K562 (cell line): ENCODE data around the gene PEAR1. TPM values are rescaled to one million over a fixed set of nuclear protein-coding genes. Genes with fewer than 3 reads are reported as not detected.
A peak's percentile ranks its signal among the peaks of the same experiment; 100 is the strongest.

ENCODE experiments used
- ATAC-seq: fragments of 200-7000 bp; cut with Tn5 transposase; 3 replicates; pipeline ENCODE4 v1.9.1; 2020; ENCODE audit warnings: moderate library complexity
- BruUV-seq: library from RNA; stranded (reverse); fragments of 400-500 nt; replicated peaks from 2 replicates; lab custom pipeline; 2021; lab: Mats Ljungman, UMichigan
- CTCF ChIA-PET: fragments of 300-600 bp; formaldehyde crosslinking; extraction: SDS; loops from one replicate; lab custom pipeline; 2021; ENCODE audit warnings: low intra/inter-chr PET ratio; lab: Yijun Ruan, JAX
- POLR2A ChIA-PET: fragments of 300-600, 350-650 bp; sonication (Branson Sonifier 250); formaldehyde crosslinking; extraction: SDS; loops from one replicate; lab custom pipeline; 2021; ENCODE audit warnings: antibody characterized with exemption, inconsistent platforms; lab: Yijun Ruan, JAX
- DNase-seq, 4 experiments: peaks; one replicate each; pipeline versions ENCODE4 v3.0.0 to v3.0.0-alpha.2; 2011 to 2018; ENCODE audit warnings: low spot score in 3 of 4, mixed read lengths in 3 of 4; ENCODE audit errors: extremely low read depth in 1 of 4
- FAIRE-seq: peaks from 2 replicates; lab custom pipeline; 2011; peaks lifted over from hg19 to GRCh38; lab: Jason Lieb, UNC
- H2AFZ ChIP-seq: 2 replicates; pipeline ENCODE4 v1.6.0; 2011; ENCODE audit warnings: low read depth, low read length, control low read depth, inconsistent platforms
- H3K27ac ChIP-seq: fragments of 200-600 bp; 3 replicates; pipeline ENCODE4 v1.8.0; 2011; ENCODE audit warnings: low read depth, mild to moderate bottlenecking, control low read depth, inconsistent platforms, low read length, moderate library complexity, mixed read lengths; ENCODE audit errors: extremely low read depth
- H3K27me3 ChIP-seq, 2 experiments: fragments of 300-600 bp in 1 of 2; 2 replicates in 1 of 2; 3 replicates in 1 of 2; pipeline versions ENCODE4 v1.6.0 to v1.8.0; 2011; ENCODE audit warnings: inconsistent platforms in 2 of 2, low read length in 2 of 2, mild to moderate bottlenecking in 1 of 2, mixed read lengths in 1 of 2, moderate library complexity in 1 of 2; ENCODE audit not compliant: control insufficient read depth in 2 of 2, insufficient read depth in 2 of 2
- H3K36me3 ChIP-seq: fragments of 300-600 bp; 3 replicates; pipeline ENCODE4 v1.8.0; 2011; ENCODE audit warnings: mild to moderate bottlenecking, low read length, inconsistent platforms; ENCODE audit not compliant: control insufficient read depth, insufficient read depth
- H3K4me1 ChIP-seq, 2 experiments: fragments of 200-600 bp in 1 of 2; replicated peaks in 1 of 2; 2 replicates in 1 of 2; 3 replicates in 1 of 2; pipeline versions ENCODE4 v1.5.1 to v1.8.0; 2011; ENCODE audit warnings: inconsistent platforms in 2 of 2, low read length in 2 of 2, mild to moderate bottlenecking in 1 of 2, mixed read lengths in 1 of 2, moderate library complexity in 1 of 2; ENCODE audit not compliant: control insufficient read depth in 2 of 2, insufficient read depth in 2 of 2
- H3K4me2 ChIP-seq: 2 replicates; pipeline ENCODE4 v1.6.1; 2011; ENCODE audit warnings: low read length, control low read depth, inconsistent platforms, mixed read lengths; ENCODE audit not compliant: insufficient read depth
- H3K4me3 ChIP-seq: fragments of 200-600 bp; sonication (generic), shearing (Covaris generic); 2 replicates; pipeline ENCODE4 v1.5.1; 2016; ENCODE audit warnings: control low read depth, inconsistent platforms
- H3K79me2 ChIP-seq: fragments of 200-600 bp; 3 replicates; pipeline ENCODE4 v1.8.0; 2011; ENCODE audit warnings: low read length, inconsistent platforms; ENCODE audit not compliant: control insufficient read depth, insufficient read depth
- H3K9ac ChIP-seq, 2 experiments: 2 replicates each; pipeline versions ENCODE4 v1.6.0 to v1.6.1; 2011; ENCODE audit warnings: low read depth in 2 of 2, low read length in 2 of 2, control low read depth in 1 of 2, inconsistent platforms in 1 of 2, mild to moderate bottlenecking in 1 of 2, mixed read lengths in 1 of 2; ENCODE audit not compliant: insufficient read depth in 1 of 2
- H3K9me1 ChIP-seq: one replicate; pipeline ENCODE4 v1.6.0; 2011; ENCODE audit warnings: inconsistent platforms, mild to moderate bottlenecking, low read length, moderate library complexity; ENCODE audit not compliant: control insufficient read depth, insufficient read depth
- H3K9me3 ChIP-seq: replicated peaks from 2 replicates; pipeline ENCODE4 v1.5.1; 2011; ENCODE audit warnings: low read depth, low read length, inconsistent platforms; ENCODE audit not compliant: control insufficient read depth, insufficient read depth
- H4K20me1 ChIP-seq: replicated peaks from 2 replicates; pipeline ENCODE4 v1.6.1; 2011; ENCODE audit warnings: low read length, inconsistent platforms, mixed read lengths; ENCODE audit not compliant: control insufficient read depth, insufficient read depth
- BCL6 ChIP-seq: fragments of 250-450 bp; sonication (Bioruptor Pico); IDR thresholded peaks from 2 replicates; pipeline ENCODE4 v1.4.0; 2020
- CHCHD3 ChIP-seq: fragments of 250-450 bp; sonication (Bioruptor Pico); IDR thresholded peaks from 2 replicates; pipeline ENCODE4 v2.1.2; 2022; ENCODE audit warnings: mild to moderate bottlenecking
- CREM ChIP-seq: IDR thresholded peaks from 2 replicates; pipeline ENCODE4 v1.6.1; 2014; ENCODE audit warnings: antibody characterized with exemption, low read depth
- DMBX1 ChIP-seq: fragments of 250-450 bp; sonication (Bioruptor Pico); IDR thresholded peaks from 2 replicates; pipeline ENCODE4 v1.8.0; 2022; ENCODE audit warnings: inconsistent platforms, mild to moderate bottlenecking, moderate library complexity, borderline replicate concordance
- E2F3 ChIP-seq: fragments of 250-450 bp; sonication (Bioruptor Pico); IDR thresholded peaks from 2 replicates; pipeline ENCODE4 v1.4.0; 2020; ENCODE audit warnings: mild to moderate bottlenecking
- ETV5 ChIP-seq: sonication (generic); formaldehyde crosslinking; IDR thresholded peaks from 2 replicates; pipeline ENCODE4 v1.4.0; 2020; ENCODE audit warnings: low read depth, mild to moderate bottlenecking, missing genetic modification reagents
- HDAC2 ChIP-seq: fragments of 450-650 bp; IDR thresholded peaks from 2 replicates; pipeline ENCODE4 v1.6.1; 2016; ENCODE audit warnings: mild to moderate bottlenecking
- IRF1 ChIP-seq: sonication (generic); formaldehyde crosslinking; IDR thresholded peaks from 2 replicates; pipeline ENCODE4 v1.8.0; 2022; ENCODE audit warnings: missing genetic modification reagents, mild to moderate bottlenecking, borderline replicate concordance
- LEF1 ChIP-seq: fragments of 450-650 bp; IDR thresholded peaks from 2 replicates; pipeline ENCODE4 v1.6.1; 2016; ENCODE audit warnings: mild to moderate bottlenecking
- NFIC ChIP-seq: fragments of 450-650 bp; IDR thresholded peaks from 2 replicates; pipeline ENCODE4 v1.6.1; 2017; ENCODE audit warnings: mild to moderate bottlenecking, inconsistent platforms
- NR1H2 ChIP-seq: sonication (generic); formaldehyde crosslinking; IDR thresholded peaks from 2 replicates; pipeline ENCODE4 v1.4.0; 2020; ENCODE audit warnings: mild to moderate bottlenecking, missing genetic modification reagents
- POU5F1 ChIP-seq: fragments of 150-350 bp; IDR thresholded peaks from 2 replicates; pipeline ENCODE4 v1.6.1; 2014; ENCODE audit warnings: borderline replicate concordance, low read length, low read depth, mild to moderate bottlenecking; ENCODE audit not compliant: partially characterized antibody
- RAD51 ChIP-seq: fragments of 450-650 bp; IDR thresholded peaks from 2 replicates; pipeline ENCODE4 v1.7.1; 2016; ENCODE audit warnings: low read depth, mild to moderate bottlenecking, borderline replicate concordance
- RFX5 ChIP-seq: IDR thresholded peaks from 2 replicates; pipeline ENCODE4 v1.6.1; 2011; ENCODE audit warnings: low read depth, mild to moderate bottlenecking, improper control_type of control experiment, low read length
- TAF9B ChIP-seq: fragments of 450-650 bp; IDR thresholded peaks from 2 replicates; pipeline ENCODE4 v1.6.1; 2018; ENCODE audit warnings: mild to moderate bottlenecking; ENCODE audit not compliant: partially characterized antibody
- ZNF12 ChIP-seq: sonication (generic); formaldehyde crosslinking; IDR thresholded peaks from 2 replicates; pipeline ENCODE4 v1.4.0; 2020; ENCODE audit warnings: mild to moderate bottlenecking, missing genetic modification reagents
- ZNF408 ChIP-seq: fragments of 250-450 bp; sonication (Bioruptor Pico); IDR thresholded peaks from 2 replicates; pipeline ENCODE4 v1.4.0; 2020; ENCODE audit warnings: low read depth, mild to moderate bottlenecking, moderate library complexity
- ZNF668 ChIP-seq: fragments of 250-450 bp; sonication (Bioruptor Pico); IDR thresholded peaks from 2 replicates; pipeline ENCODE4 v1.8.0; 2022; ENCODE audit warnings: mild to moderate bottlenecking, inconsistent platforms
- WGBS: fragments of 100-300 bp; shearing (Covaris generic); methylation state at CpG from one replicate; pipeline ENCODE4 v1.1.6; 2016; ENCODE audit warnings: low coverage, mixed read lengths; ENCODE audit not compliant: insufficient coverage; ENCODE audit errors: missing lambda C conversion rate; 5-methylcytosine and 5-hydroxymethylcytosine counted together
- in situ Hi-C: fragments of 300-500 bp; cut with MboI; formaldehyde crosslinking; loops from 4 replicates; pipeline ENCODE4 v1.15.0; 2018; ENCODE audit warnings: inconsistent platforms, mixed read lengths
- intact Hi-C: fragments of 100-400 bp; cut with micrococcal nuclease; formaldehyde crosslinking; loops from 2 replicates; pipeline ENCODE4 v1.14.2; 2022
- polyA plus RNA-seq, 8 experiments: library from polyadenylated mRNA; depleted of rRNA in 4 of 8; stranded (reverse) in 5 of 8; unstranded in 3 of 8; fragments of >200 nt; fragmentation: Nextera tagmentation in 2 of 8; fragmentation: Illumina TruSeq in 1 of 8; extraction: Ambion mirVana in 2 of 8; extraction: Trizol in 1 of 8; gene quantifications; 2 replicates each; pipeline versions ENCODE4 v1.2.1 to v1.2.3, GENCODE V29; 2011 to 2014; ENCODE audit warnings: inconsistent platforms in 1 of 8, missing spikeins in 1 of 8
- total RNA-seq, 7 experiments: library from RNA; depleted of rRNA in 6 of 7; stranded (reverse); fragments of >200 nt in 6 of 7; fragmentation: Illumina TruSeq in 2 of 7; extraction: Trizol in 2 of 7; gene quantifications; 2 replicates each; pipeline versions ENCODE4 v1.2.1 to v1.2.3, GENCODE V29; 2011 to 2021; ENCODE audit warnings: low replicate concordance in 1 of 7

PEAR1 gene
- total and polyA plus RNA-seq, 9 of the 15 experiments (the other 6 are each of a cell fraction or from before 2014, with no cell fraction given), result 0.87 to 13.9 (median 6.1) TPM

GRCh38 chr1:156880473-156880872, 13.0 kb upstream of the PEAR1 start (continued):
- TF ChIP-seq ZNF408 (no peak), E2F3 (CRISPR knock-in tag) (no peak), ETV5 (CRISPR knock-in tag) (no peak), RFX5 (no peak), CHCHD3 (CRISPR knock-in tag) (no peak)

GRCh38 chr1:156881101-156881500, 12.4 kb upstream of the PEAR1 start:
- no peak for DNase-seq
- TF ChIP-seq IRF1 (no peak), DMBX1 (CRISPR knock-in tag) (no peak), NR1H2 (CRISPR knock-in tag) (no peak), CREM (no peak), BCL6 (CRISPR knock-in tag) (no peak), ZNF668 (no peak), ZNF12 (no peak), POU5F1 (no peak), TAF9B (no peak), NFIC (no peak), HDAC2 (no peak), RAD51 (no peak), LEF1 (no peak)
- BruUV-seq, result no TSS peak
- FAIRE-seq, result peak; percentile 44
- no peaks in the 10 kb centered on the region for H4K20me1 ChIP-seq
- H3K27me3 ChIP-seq, result no peaks in the 10 kb centered on the region
- POLR2A ChIA-PET, result interaction anchor here (0.6 to 1.4 kb wide), 3 partner anchors 11 to 55 kb away, joined by 3 to 4 read pairs (median 4); partner anchors contain the start of gene INSRR
- in situ Hi-C loops, result no loop called here
- CTCF ChIA-PET, result no interaction called here
- no peak overlapping the region for H2AFZ ChIP-seq
- no peaks in the 10 kb centered on the region; the same call in 2 of the 3 replicates for H3K36me3 ChIP-seq
- 67% methylated on average over 9 of the region's 10 CpGs for WGBS
- H3K4me2 ChIP-seq, result no peak overlapping the region
- peak overlapping the region in 1 of 2 experiments; percentile 38; a peak in 2 of 4 replicates for H3K9ac ChIP-seq
- no peaks in the 10 kb centered on the region for H3K79me2 ChIP-seq
- H3K9me3 ChIP-seq, result no peaks in the 10 kb centered on the region
- no peak overlapping the region for H3K4me3 ChIP-seq
- intact Hi-C loops, result no loop called here
- ATAC-seq, result no peak
- H3K4me1 ChIP-seq, result peaks cover 14 to 24% of the 10 kb centered on the region in 2 experiments; a peak in 4 of 5 replicates
- no peak overlapping the region for H3K27ac ChIP-seq
- no peaks in the 10 kb centered on the region for H3K9me1 ChIP-seq
